NCI-H2081 treated with DMSO at 0.1 percent for 48 hours (cell line): ENCODE data around the gene CDC42.
A peak's percentile ranks its signal among the peaks of the same experiment; 100 is the strongest.
"Not testable (repeated sequence)": the region's sequence is repeated elsewhere in the genome, so short reads cannot be mapped to it uniquely, and the experiment has no call there.

Experiments
- DNase-seq: peaks from one replicate; lab custom pipeline; 2025; lab: John Stamatoyannopoulos, UW

The CDC42 gene

GRCh38 chr1:22075718-22076117 is 23.2 kb downstream of the CDC42 start:
- no peak for DNase-seq

GRCh38 chr1:22076346-22076745 is 23.8 kb downstream of the CDC42 start:
- no peak for DNase-seq

- DNase-seq, result no peak
Measured at GRCh38 chr1:22077728-22078127, 25.2 kb downstream of the CDC42 start.

GRCh38 chr1:22078133-22078532 is 25.6 kb downstream of the CDC42 start:
- DNase-seq, result no peak

DNA sequence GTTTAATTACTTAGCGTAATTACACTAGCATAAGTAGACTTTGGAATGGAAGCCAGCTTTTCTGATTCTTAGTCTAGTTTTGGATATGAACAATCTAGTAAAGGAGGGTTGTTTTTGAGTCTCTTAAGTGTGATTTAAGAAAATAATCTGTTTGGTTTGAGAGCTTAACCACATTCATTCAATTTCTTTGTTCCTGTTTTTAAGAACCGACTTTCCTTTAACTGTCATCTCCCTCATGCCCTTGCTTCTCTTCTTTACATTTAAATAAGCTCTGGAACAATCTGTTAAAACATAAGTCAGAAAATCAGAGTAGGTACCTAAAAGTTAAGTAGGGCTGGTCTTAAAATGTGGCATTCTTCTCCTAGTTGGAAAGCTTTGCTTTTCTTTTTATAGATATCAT is 27.7 kb downstream of the CDC42 start:
- DNase-seq, result no peak

GRCh38 chr1:22088331-22088730 is 35.8 kb downstream of the CDC42 start:
- DNase-seq, result no peak

- no peak for DNase-seq
Measured at GRCh38 chr1:22089134-22089571, 36.6 kb downstream of the CDC42 start.

DNA sequence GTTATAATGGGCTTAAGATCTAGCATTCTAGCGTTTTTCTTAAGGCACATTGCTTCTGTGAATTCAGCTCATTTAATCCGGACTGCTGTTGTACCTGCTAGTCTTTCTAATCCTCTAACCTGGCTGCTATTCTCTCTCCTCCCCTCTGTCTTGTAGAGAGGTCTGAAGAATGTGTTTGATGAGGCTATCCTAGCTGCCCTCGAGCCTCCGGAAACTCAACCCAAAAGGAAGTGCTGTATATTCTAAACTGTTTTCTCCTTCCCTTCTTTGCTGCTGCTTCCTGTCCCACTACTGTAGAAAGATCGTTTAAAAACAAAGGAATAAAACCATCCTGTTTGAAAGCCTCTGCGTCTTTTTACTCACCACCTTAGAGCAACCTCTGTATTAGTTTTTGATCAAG is 37.3 kb downstream of the CDC42 start:
- DNase-seq, result no peak

- DNase-seq, result no peak
Measured at GRCh38 chr1:22090867-22091266, 38.4 kb downstream of the CDC42 start.

- not testable (repeated sequence) for DNase-seq
Measured at GRCh38 chr1:22092026-22092768, 39.7 kb downstream of the CDC42 start.

DNA sequence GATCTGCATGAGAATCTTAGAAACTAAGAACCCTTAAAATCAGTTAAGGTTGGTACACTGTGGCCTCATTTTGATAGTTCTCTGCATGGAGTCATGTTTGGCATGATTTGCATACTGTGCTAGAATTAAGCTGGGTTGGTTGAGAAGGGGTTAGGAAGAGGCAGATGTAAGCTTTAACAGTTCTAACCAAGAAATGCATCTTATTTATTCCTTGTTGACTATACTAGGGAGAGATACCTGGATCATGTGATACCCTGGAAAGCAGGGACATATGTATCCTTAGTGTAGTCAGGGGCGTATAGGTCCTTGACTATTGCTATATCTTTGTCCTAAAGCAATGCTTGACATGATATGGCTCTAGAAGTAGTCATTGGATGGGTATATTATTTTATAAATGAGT is 41.0 kb downstream of the CDC42 start:
- no peak for DNase-seq

DNA sequence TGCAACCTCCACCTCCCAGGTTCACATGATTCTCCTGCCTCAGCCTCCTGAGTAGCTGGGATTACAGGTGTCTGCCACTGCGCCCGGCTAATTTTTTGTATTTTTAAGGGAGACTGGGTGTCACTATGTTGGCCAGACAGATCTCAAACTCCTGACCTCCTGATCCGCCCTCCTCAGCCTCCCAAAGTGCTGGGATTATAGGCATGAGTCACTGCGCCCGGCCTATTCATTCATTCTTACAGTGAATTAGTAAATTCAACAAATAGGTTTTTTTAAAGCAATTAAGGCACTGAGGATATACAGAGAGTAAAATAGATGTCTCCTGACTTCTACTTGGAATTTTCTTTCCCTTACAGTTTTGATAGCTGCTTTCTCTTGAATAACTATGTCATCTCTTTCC is 43.5 kb downstream of the CDC42 start:
- DNase-seq, result no peak

- no peak for DNase-seq
Measured at GRCh38 chr1:22096463-22096862, 44.0 kb downstream of the CDC42 start.

- no peak for DNase-seq
Measured at GRCh38 chr1:22098752-22099151, 46.2 kb downstream of the CDC42 start.

DNA sequence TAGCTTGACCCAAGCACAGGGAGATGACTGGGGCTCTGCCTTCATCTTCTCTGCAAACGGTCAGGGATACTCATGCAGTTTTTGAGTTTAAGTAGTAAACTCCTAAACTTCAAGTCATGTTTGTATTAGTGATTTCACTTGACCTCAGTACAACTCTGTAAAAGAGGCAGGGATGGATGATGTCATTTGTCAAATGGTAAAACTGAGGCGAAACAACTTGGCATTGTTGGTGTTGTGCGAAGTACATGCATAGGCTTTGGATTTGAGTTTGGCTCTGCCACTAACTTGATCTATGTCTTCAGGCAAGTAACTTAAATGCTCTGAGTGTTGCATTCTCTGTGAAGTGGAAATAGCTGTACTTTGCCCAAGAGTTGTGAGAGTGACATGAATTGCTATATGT is 47.7 kb downstream of the CDC42 start:
- DNase-seq, result no peak

- DNase-seq, result no peak
Measured at GRCh38 chr1:22101199-22101598, 48.7 kb downstream of the CDC42 start.

DNA sequence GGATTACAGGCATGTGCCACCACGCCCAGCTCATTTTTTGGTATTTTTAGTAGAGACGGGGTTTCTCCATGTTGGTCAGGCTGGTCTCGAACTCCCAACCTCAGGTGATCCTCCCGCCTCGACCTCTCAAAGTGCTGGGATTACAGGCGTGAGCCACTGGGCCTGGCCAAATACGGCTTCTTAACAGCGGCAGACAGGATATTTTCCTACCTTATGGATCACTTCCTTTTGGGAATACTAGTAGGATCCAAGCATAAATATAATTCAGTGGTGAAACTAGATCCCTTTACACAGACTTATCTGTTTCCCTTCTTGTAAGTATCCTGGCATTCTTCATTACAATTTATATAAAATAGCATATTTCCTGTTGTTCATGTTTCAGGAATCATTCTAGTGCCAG is 49.5 kb downstream of the CDC42 start:
- no peak for DNase-seq

DNA sequence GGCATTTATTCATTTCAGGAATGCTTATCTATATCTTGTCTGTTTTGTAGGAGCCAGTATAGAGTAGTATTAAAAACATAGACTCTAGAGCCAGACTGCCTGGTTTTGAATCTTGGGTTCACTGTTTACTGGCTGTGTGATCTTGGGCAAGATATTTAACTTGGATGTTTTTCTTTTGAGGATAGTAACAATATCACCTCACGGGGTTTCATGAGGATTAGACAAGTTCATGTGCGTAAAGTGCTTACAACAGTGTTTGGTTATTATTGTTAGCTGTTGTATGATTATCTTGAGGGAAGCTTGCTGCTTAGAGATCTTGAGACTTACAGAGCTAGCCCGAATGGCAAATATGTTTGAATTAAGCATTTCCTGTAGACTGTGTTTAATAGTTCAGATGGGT is 50.2 kb downstream of the CDC42 start:
- DNase-seq, result no peak

GRCh38 chr1:22104094-22104493 is 51.6 kb downstream of the CDC42 start:
- no peak for DNase-seq

DNA sequence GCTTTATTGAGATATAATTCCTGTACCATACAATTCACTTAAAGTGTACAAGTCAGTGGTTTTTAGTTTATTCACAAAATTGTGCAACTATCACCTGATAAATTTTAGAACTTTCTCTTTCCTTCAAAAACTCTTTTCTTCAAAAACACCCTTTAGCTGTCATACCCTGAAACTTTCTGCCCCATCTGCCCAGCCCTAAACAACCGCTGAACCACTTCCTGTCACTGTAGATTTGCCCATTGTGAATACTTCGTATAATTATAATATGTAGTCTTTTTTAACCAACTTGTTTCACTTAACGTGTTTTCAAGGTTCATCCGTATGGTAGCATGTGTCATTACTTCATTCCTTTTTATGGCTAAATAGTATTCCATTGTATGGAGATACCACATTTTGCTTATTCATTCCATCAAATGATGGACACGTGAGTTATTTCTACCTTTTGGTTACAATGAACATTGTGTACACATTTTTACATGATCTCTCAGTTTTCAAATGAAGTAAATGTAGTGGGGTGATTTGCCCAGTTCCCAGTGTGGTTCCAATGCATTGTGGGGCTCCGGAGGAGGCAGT is 52.4 kb downstream of the CDC42 start:
- DNase-seq, result no peak

GRCh38 chr1:22105611-22106207 is 53.2 kb downstream of the CDC42 start:
- DNase-seq, result peak; percentile 50

GRCh38 chr1:22107126-22107525 is 54.6 kb downstream of the CDC42 start:
- DNase-seq, result no peak

- no peak for DNase-seq
Measured at GRCh38 chr1:22108339-22109105, 56.0 kb downstream of the CDC42 start.
